ENCODE data around the gene CHRM1.
"Not testable (repeated sequence)": the region's sequence is repeated elsewhere in the genome, so short reads cannot be mapped to it uniquely, and the experiment has no call there.

The CHRM1 gene

DNA sequence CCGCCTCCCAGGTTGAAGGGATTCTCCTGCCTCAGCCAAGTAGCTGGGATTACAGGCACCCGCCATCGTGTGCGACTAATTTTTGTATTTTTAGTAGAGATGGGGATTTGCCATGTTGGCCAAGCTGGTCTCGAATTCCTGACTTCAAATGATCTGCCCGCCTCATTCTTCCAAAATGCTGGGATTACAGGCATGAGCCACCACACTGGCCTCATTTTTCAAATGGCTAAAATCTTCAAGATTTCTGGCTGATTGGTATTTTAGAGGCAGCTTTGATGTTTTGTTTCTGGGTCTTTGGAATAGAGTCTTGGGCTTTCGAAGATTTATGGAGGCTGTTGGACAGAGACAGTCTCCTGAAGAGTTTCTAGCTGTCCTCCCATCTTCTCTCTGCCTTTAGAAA is 46.3 kb downstream of the CHRM1 start:
- no peak for DNase-seq

DNA sequence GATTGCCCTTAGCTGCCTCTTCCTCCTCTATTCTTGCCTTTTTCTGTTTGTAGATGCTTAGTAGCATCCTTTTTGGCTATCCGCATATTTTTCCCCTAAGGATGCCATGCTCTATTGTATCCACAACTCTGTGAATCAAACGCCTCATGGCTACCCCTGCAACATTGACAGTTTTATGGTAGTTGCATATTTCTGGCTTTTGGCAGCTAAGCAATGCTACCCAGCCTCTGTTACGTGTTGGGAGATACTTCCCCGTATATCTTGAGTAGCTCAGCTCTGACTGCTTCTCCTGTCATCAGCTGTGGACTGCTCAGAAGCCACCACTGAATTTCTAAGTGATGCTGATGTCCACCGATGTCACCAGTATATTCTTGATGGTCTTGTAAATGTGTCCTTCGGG is 55.5 kb downstream of the CHRM1 start:
- DNase-seq = no peak

DNA sequence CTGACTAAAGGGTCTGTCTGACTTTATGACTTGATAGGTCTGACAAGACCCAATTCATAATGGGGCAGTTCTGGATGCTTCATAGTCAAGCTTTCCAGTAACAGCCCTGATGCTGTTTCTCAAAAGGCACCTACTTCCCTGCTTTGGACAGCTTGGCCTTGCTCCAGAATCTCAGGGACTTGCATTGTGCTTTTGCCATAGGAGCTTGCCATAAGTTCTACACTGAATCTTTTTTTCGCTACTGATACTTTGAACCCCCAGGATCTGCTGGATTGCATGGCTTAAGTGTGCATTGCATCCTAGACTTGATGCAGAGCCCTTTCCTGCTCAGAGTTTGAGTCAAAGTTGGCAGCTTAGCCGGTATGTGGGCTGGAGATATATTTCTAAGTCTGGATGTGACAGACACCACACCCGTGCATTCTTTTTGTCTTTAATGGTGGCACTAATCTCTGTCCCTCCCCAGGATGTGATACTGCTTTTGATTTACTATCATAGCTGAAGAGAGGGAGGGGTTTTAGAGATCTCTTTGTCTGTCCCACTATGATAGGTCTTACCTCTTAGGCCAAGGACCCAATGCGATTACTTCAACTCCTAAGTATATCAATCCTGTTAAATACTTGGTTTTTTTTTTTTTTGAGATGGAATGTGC is 57.4 kb downstream of the CHRM1 start:
- DNase-seq = no peak

DNA sequence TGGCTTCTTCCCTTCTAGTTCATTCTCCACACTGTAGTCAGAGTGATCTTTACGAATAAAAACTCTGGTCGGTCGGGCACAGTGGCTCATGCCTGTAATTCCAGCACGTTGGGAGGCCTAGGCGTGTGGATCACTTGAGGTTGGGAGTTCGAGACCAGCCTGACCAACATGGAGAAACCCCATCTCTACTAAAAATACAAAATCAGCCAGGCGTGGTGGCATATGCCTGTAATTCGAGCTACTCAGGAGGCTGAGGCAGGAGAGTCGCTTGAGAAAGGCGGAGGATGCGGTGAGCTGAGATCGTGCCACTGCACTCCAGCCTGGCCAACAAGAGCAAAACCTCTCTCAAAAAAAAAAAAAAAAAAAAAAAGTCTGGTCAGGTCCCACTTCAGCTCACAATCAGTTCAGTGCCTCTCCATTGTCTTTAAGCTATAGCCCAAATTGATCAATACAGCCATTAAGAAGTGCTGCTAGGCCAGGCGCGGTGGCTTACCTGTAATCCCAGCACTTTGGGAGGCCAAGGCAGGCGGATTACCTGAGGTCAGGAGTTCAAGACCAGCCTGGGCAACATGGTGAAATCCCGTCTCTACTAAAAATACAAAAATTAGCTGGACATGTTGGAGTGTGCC is 59.5 kb downstream of the CHRM1 start:
- not testable (repeated sequence) for DNase-seq

DNA sequence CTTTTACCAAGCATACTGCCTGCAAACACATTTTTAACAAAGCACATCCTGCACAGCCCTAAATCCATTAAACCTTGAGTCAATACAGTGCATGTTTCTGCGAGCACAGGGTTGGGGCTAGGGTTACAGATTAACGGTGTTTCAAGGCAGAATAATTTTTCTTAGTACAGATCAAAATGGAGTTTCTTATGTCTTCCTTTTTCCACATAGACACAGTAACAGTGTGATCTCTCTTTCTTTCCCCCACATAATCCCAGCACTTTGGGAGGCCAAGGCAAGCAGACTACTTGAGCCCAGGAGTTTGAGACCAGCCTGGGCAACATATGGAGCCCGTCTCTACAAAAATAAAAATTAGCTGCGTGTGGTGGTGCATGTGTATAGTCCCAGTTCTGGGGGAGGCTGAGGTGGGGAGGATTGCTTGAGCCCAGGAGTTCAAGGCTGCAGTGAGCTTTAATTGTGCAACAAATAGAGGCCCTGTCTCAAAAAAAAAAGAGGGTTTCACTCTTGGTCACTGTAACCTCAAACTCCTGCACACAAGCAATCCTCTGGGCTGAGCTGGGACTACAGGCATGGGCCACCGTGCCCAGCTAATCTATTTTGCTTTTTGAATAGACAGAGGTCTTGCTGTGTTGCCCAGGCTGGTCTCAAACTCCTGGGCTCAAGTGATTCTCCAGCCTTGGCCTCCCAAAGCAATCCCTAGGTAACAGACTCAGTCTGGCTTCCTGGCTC is 60.2 kb downstream of the CHRM1 start:
- DNase-seq = no peak

DNA sequence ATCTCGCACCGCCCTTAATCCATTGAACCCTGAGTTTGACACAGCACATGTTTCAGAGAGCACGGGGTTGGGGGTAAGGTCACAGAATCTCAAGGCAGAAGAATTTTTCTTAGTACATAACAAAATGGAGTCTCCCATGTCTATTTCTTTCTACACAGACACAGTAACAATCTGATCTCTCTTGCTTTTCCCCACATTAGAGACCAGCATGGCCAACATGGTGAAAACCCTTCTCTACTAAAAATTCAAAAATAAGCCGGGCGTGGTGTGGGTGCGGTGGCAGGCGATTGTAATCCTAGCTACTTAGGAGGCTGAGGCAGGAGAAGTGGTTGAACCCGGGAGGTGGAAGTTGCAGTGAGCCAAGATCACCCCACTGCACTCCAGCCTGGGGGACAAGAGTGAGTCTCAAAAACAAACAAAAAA is 61.9 kb downstream of the CHRM1 start:
- not testable (repeated sequence) for DNase-seq

Data from fibroblast of skin of right biceps (primary cell).